H1 (cell line): Measurements from ENCODE around the gene PCBD1. TPM values are rescaled to one million over a fixed set of nuclear protein-coding genes. Genes with fewer than 3 reads are reported as not detected.

ENCODE experiments used
- CTCF ChIA-PET: fragments of 300-600 bp; sonication (Branson Sonifier 250); formaldehyde crosslinking; loops from one replicate; lab custom pipeline; 2021; ENCODE audit not compliant: partially characterized antibody; lab: Charles Lee
- POLR2A ChIA-PET: fragments of 300-600 bp; sonication (Branson Sonifier 250); formaldehyde crosslinking; loops from one replicate; lab custom pipeline; 2021; ENCODE audit warnings: inconsistent platforms; ENCODE audit not compliant: partially characterized antibody; lab: Charles Lee
- DNase-seq, 2 experiments: peaks; one replicate each; pipeline versions ENCODE4 v3.0.0 to v3.0.0-alpha.2; 2010 to 2022; ENCODE audit warnings: low spot score in 2 of 2, low read depth in 1 of 2, mixed read lengths in 1 of 2
- FAIRE-seq: peaks from 2 replicates; lab custom pipeline; 2011; peaks lifted over from hg19 to GRCh38; lab: Jason Lieb, UNC
- H2AFZ ChIP-seq: 2 replicates; pipeline ENCODE4 v1.8.1; 2012; ENCODE audit warnings: low read length, inconsistent platforms
- H2AK5ac ChIP-seq: 2 replicates; pipeline ENCODE4 v1.6.1; 2013; ENCODE audit warnings: low read depth, low read length
- H2BK120ac ChIP-seq: replicated peaks from 2 replicates; pipeline ENCODE3; 2013; ENCODE audit warnings: low read depth, low read length, inconsistent platforms
- H2BK12ac ChIP-seq: 2 replicates; pipeline ENCODE4 v1.6.1; 2013; ENCODE audit warnings: low read depth, low read length
- H2BK15ac ChIP-seq: 2 replicates; pipeline ENCODE4 v1.6.1; 2013; ENCODE audit warnings: low read length
- H2BK20ac ChIP-seq: 2 replicates; pipeline ENCODE4 v1.6.1; 2013; ENCODE audit warnings: low read length
- H2BK5ac ChIP-seq: 2 replicates; pipeline ENCODE4 v1.6.1; 2013; ENCODE audit warnings: low read depth, low read length
- H3K14ac ChIP-seq: 2 replicates; pipeline ENCODE4 v1.6.1; 2013; ENCODE audit warnings: inconsistent platforms; ENCODE audit not compliant: insufficient read length
- H3K18ac ChIP-seq: 2 replicates; pipeline ENCODE4 v1.6.1; 2013; ENCODE audit warnings: low read length; ENCODE audit errors: extremely low read depth
- H3K23ac ChIP-seq: 2 replicates; pipeline ENCODE4 v1.6.1; 2013; ENCODE audit warnings: inconsistent platforms; ENCODE audit not compliant: insufficient read length
- H3K23me2 ChIP-seq: 2 replicates; pipeline ENCODE4 v1.6.1; 2013; ENCODE audit warnings: low read depth, low read length
- H3K27ac ChIP-seq: 2 replicates; pipeline ENCODE4 v1.6.1; 2011; ENCODE audit warnings: low read depth, low read length, inconsistent platforms
- H3K27me3 ChIP-seq, 4 experiments: replicated peaks in 1 of 4; 1 replicate in 1 of 4; 2 replicates in 3 of 4; pipeline versions ENCODE4 v1.6.1 to v1.8.1; 2011 to 2013; ENCODE audit warnings: low read length in 3 of 4, mild to moderate bottlenecking in 3 of 4, inconsistent platforms in 2 of 4, mixed read lengths in 2 of 4, moderate library complexity in 1 of 4; ENCODE audit not compliant: control insufficient read depth in 3 of 4, insufficient read depth in 3 of 4; ENCODE audit errors: extremely low read depth in 1 of 4
- H3K36me3 ChIP-seq, 4 experiments: 2 replicates each; pipeline versions ENCODE4 v1.6.1 to v1.8.1; 2011 to 2013; ENCODE audit warnings: mild to moderate bottlenecking in 4 of 4, low read length in 3 of 4, moderate library complexity in 2 of 4, control low read depth in 1 of 4, inconsistent platforms in 1 of 4; ENCODE audit not compliant: insufficient read depth in 4 of 4, control insufficient read depth in 2 of 4
- H3K4ac ChIP-seq: replicated peaks from 2 replicates; pipeline ENCODE3; 2013; ENCODE audit warnings: low read length, low read depth, mixed read lengths, inconsistent platforms; ENCODE audit not compliant: insufficient read length
- H3K4me1 ChIP-seq, 4 experiments: replicated peaks in 1 of 4; 1 replicate in 1 of 4; 2 replicates in 3 of 4; pipeline versions ENCODE4 v1.6.1 to v1.8.1; 2011 to 2013; ENCODE audit warnings: low read length in 3 of 4, inconsistent platforms in 2 of 4, mixed read lengths in 1 of 4; ENCODE audit not compliant: insufficient read depth in 4 of 4, control insufficient read depth in 3 of 4
- H3K4me2 ChIP-seq, 2 experiments: 2 replicates each; pipeline versions ENCODE4 v1.6.1 to v1.8.1; 2011 to 2013; ENCODE audit warnings: low read depth in 2 of 2, low read length in 2 of 2, control low read depth in 1 of 2, inconsistent platforms in 1 of 2, mild to moderate bottlenecking in 1 of 2; ENCODE audit not compliant: insufficient read depth in 1 of 2
- H3K4me3 ChIP-seq, 4 experiments: fragments of 200-600, 300-600 bp in 1 of 4; sonication (generic), shearing (Covaris generic), sonication (Bioruptor Twin) in 1 of 4; 2 replicates each; pipeline versions ENCODE4 v1.5.1 to v1.8.1; 2011 to 2016; ENCODE audit warnings: low read length in 4 of 4, low read depth in 3 of 4, control low read depth in 2 of 4, inconsistent platforms in 2 of 4, mild to moderate bottlenecking in 2 of 4, mixed read lengths in 1 of 4, moderate library complexity in 1 of 4; ENCODE audit not compliant: insufficient read depth in 2 of 4; ENCODE audit errors: extremely low read depth in 1 of 4
- H3K56ac ChIP-seq: replicated peaks from 2 replicates; pipeline ENCODE3; 2013; ENCODE audit warnings: low read depth, mild to moderate bottlenecking, mixed read lengths, low read length, inconsistent platforms; ENCODE audit not compliant: insufficient read length
- H3K79me1 ChIP-seq: 2 replicates; pipeline ENCODE4 v1.6.1; 2013; ENCODE audit warnings: low read depth, low read length, control low read depth
- H3K79me2 ChIP-seq, 2 experiments: 2 replicates each; pipeline versions ENCODE4 v1.6.1 to v1.8.1; 2012 to 2013; ENCODE audit warnings: low read length in 2 of 2, mild to moderate bottlenecking in 2 of 2, inconsistent platforms in 1 of 2; ENCODE audit not compliant: insufficient read depth in 2 of 2, control insufficient read depth in 1 of 2
- H3K9ac ChIP-seq, 4 experiments: replicated peaks in 1 of 4; 1 replicate in 1 of 4; 2 replicates in 3 of 4; pipeline versions ENCODE4 v1.6.1 to v1.8.1; 2011 to 2013; ENCODE audit warnings: low read depth in 3 of 4, low read length in 3 of 4, control low read depth in 2 of 4, mild to moderate bottlenecking in 2 of 4, moderate library complexity in 2 of 4, inconsistent platforms in 1 of 4; ENCODE audit errors: extremely low read depth in 1 of 4
- H3K9me3 ChIP-seq, 2 experiments: 2 replicates each; pipeline versions ENCODE4 v1.6.1 to v1.8.1; 2012 to 2013; ENCODE audit warnings: mild to moderate bottlenecking in 2 of 2, moderate library complexity in 2 of 2, control low read depth in 1 of 2, inconsistent platforms in 1 of 2, low read depth in 1 of 2, low read length in 1 of 2, mixed read lengths in 1 of 2; ENCODE audit not compliant: insufficient read depth in 2 of 2
- H4K20me1 ChIP-seq, 2 experiments: replicated peaks in 1 of 2; 2 replicates each; pipeline versions ENCODE3 to v1.8.1; 2011 to 2013; ENCODE audit warnings: inconsistent platforms in 2 of 2, low read length in 2 of 2, mild to moderate bottlenecking in 1 of 2; ENCODE audit not compliant: insufficient read depth in 2 of 2, control insufficient read depth in 1 of 2
- H4K5ac ChIP-seq: 2 replicates; pipeline ENCODE4 v1.6.1; 2013; ENCODE audit warnings: low read length, low read depth, mixed read lengths, inconsistent platforms; ENCODE audit not compliant: insufficient read length
- H4K8ac ChIP-seq: 2 replicates; pipeline ENCODE4 v1.8.0; 2013; ENCODE audit warnings: mild to moderate bottlenecking, moderate library complexity, low read length, inconsistent platforms; ENCODE audit not compliant: insufficient read depth; ENCODE audit errors: extremely low read depth
- H4K91ac ChIP-seq: replicated peaks from 2 replicates; pipeline ENCODE3; 2013; ENCODE audit warnings: low read length, mixed read lengths, inconsistent platforms; ENCODE audit not compliant: insufficient read length
- BACH1 ChIP-seq: IDR thresholded peaks from 2 replicates; pipeline ENCODE4 v1.6.1; 2012; ENCODE audit warnings: low read length, improper control_type of control experiment
- CEBPB ChIP-seq: IDR thresholded peaks from 2 replicates; pipeline ENCODE4 v1.6.1; 2012; ENCODE audit warnings: low read depth, low read length
- EZH2 ChIP-seq: fragments of 200-600 bp; sonication (generic); IDR thresholded peaks from 2 replicates; pipeline ENCODE4 v1.7.1; 2012; ENCODE audit warnings: low read depth, mild to moderate bottlenecking, moderate library complexity, low read length, inconsistent platforms; ENCODE audit not compliant: severe bottlenecking
- SRF ChIP-seq: IDR thresholded peaks from 2 replicates; pipeline ENCODE4 v1.6.1; 2011; ENCODE audit warnings: mild to moderate bottlenecking, low read depth, low read length, moderate library complexity
- TAF1 ChIP-seq: IDR thresholded peaks from 2 replicates; pipeline ENCODE4 v1.6.1; 2011; ENCODE audit warnings: mild to moderate bottlenecking, low read depth, low read length
- TBP ChIP-seq: IDR thresholded peaks from 2 replicates; pipeline ENCODE4 v1.6.1; 2011; ENCODE audit warnings: low read depth, low read length, improper control_type of control experiment
- TEAD4 ChIP-seq: IDR thresholded peaks from 2 replicates; pipeline ENCODE4 v1.6.1; 2012; ENCODE audit warnings: low read depth, low read length, inconsistent platforms, mixed read lengths
- YY1 ChIP-seq: IDR thresholded peaks from 2 replicates; pipeline ENCODE4 v1.6.1; 2011; ENCODE audit warnings: low read depth, mild to moderate bottlenecking, low read length
- WGBS, 2 experiments: shearing (Covaris generic) in 1 of 2; methylation state at CpG; one replicate each; pipeline versions ENCODE4 v1.1.6 to v1.1.7; 2013 to 2015; ENCODE audit warnings: low lambda C conversion rate in 2 of 2, mixed read lengths in 2 of 2, inconsistent platforms in 1 of 2, low coverage in 1 of 2, missing lambda C conversion rate in 1 of 2; ENCODE audit not compliant: insufficient replicate concordance in 2 of 2, insufficient coverage in 1 of 2, insufficient read length in 1 of 2; ENCODE audit errors: extremely low coverage in 1 of 2, missing lambda C conversion rate in 1 of 2; 5-methylcytosine and 5-hydroxymethylcytosine counted together
- polyA plus RNA-seq, 7 experiments: library from polyadenylated mRNA; depleted of rRNA in 3 of 7; stranded (reverse) in 5 of 7; unstranded in 2 of 7; fragments of >200 nt in 5 of 7; fragments of 200-250 nt in 2 of 7; gene quantifications; 1 replicate in 5 of 7; 2 replicates in 1 of 7; 4 replicates in 1 of 7; pipeline versions ENCODE4 v1.2.1 to v1.2.3, GENCODE V29; 2011 to 2013; ENCODE audit warnings: missing spikeins in 2 of 7, mixed read lengths in 2 of 7
- total RNA-seq: library from RNA; stranded (reverse); fragmentation: NEBNext Ultra II Directional; extraction: Animal tissue kit (Norgen Biotek cat#: 25700); gene quantifications from 2 replicates; pipeline ENCODE4 v1.2.1, GENCODE V29; 2021

PCBD1 gene
- total and polyA plus RNA-seq, 2 of the 8 experiments (the other 6 are each of a cell fraction or from before 2014, with no cell fraction given), result 46.5 to 55.0 TPM

DNA sequence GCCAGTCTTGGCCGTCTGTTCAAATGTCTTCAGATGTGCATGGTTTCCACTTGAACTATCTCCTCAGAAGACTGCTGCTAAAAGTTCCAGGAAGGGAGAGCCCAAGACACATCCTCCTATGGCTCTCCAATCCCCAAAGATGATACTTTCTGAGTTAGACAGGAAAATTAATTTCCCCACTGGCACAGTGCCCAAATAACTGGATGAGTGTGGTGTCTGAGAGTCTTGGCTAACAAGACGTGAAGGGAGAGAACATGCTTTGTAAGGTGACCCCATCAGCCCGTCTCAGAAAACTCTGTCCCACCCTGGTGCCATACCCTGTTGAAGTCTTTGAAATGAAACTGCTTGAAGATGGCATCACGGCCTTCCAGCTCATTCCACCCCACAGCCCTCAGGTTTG is 2.9 kb downstream of the PCBD1 start:
- Histone ChIP-seq H3K14ac (no peak overlapping the region), H2BK12ac (no peak overlapping the region), H3K27ac (no peak overlapping the region), H3K23ac (no peak overlapping the region), H3K79me1 (no peaks in the 10 kb centered on the region), H3K79me2 (no peaks in the 10 kb centered on the region), H3K4me3 (no peak overlapping the region), H4K91ac (no peak overlapping the region), H2BK15ac (no peak overlapping the region), H4K5ac (no peak overlapping the region), H3K9ac (no peak overlapping the region), H2AFZ (no peak overlapping the region), H4K20me1 (no peaks in the 10 kb centered on the region), H3K9me3 (no peaks in the 10 kb centered on the region), H3K23me2 (peaks cover 3% of the 10 kb centered on the region), H3K56ac (no peak overlapping the region), H4K8ac (no peak overlapping the region), H2BK5ac (no peak overlapping the region; the same call in 1 of the 2 replicates), H2BK20ac (no peak overlapping the region), H3K27me3 (no peaks in the 10 kb centered on the region; a peak in 1 of 7 replicates), H3K4ac (no peak overlapping the region), H3K4me1 (peaks cover 3 to 10% (median 7%) of the 10 kb centered on the region in 4 experiments; a peak in 6 of 7 replicates), H3K36me3 (peaks cover 0 to 21% (median 5%) of the 10 kb centered on the region in 4 experiments; a peak in 4 of 8 replicates), H2AK5ac (no peak overlapping the region), H3K18ac (no peak overlapping the region), H3K4me2 (no peak overlapping the region), H2BK120ac (no peak overlapping the region)
- no peak for FAIRE-seq
- WGBS, 2 experiments, result 87% methylated on average over 4 of the region's 4 CpGs; no CpG with 5 or more reads in 1 of the 2 experiments
- DNase-seq, result no peak
- TF ChIP-seq EZH2 (no peak), CEBPB (no peak), BACH1 (no peak), SRF (no peak), TAF1 (no peak), YY1 (no peak), TEAD4 (no peak), TBP (no peak)
- POLR2A ChIA-PET, result interaction anchor here (3.2 kb wide), 1 partner anchor 8 kb away, joined by 12 read pairs; no protein-coding TSS in a partner anchor
- CTCF ChIA-PET, result interaction anchor here (0.9 to 1.7 kb wide), 2 partner anchors 18 to 347 kb away, joined by 3 read pairs; no protein-coding TSS in a partner anchor
